HCT116 (cell line): ENCODE measurements around the gene INTS6L.
A peak's percentile ranks its signal among the peaks of the same experiment; 100 is the strongest.

Source experiments
- CEBPB ChIP-seq: IDR thresholded peaks from 2 replicates; pipeline ENCODE4 v1.6.1; 2012; ENCODE audit warnings: low read depth
- EGR1 ChIP-seq: IDR thresholded peaks from 2 replicates; pipeline ENCODE4 v1.6.1; 2012; ENCODE audit warnings: low read depth
- EZH2 ChIP-seq: fragments of 200-600 bp; sonication (generic); IDR thresholded peaks from 2 replicates; pipeline ENCODE4 v1.6.1; 2017; ENCODE audit warnings: antibody characterized with exemption, mixed run types
- JUND ChIP-seq: IDR thresholded peaks from 2 replicates; pipeline ENCODE4 v1.6.1; 2012
- POLR2A ChIP-seq: IDR thresholded peaks from 2 replicates; pipeline ENCODE4 v1.7.0; 2011; ENCODE audit warnings: borderline replicate concordance; ENCODE audit not compliant: insufficient read depth, insufficient read length; ENCODE audit errors: extremely low read depth
- POLR2AphosphoS5 ChIP-seq: IDR thresholded peaks from 2 replicates; pipeline ENCODE4 v1.6.1; 2011; ENCODE audit warnings: mild to moderate bottlenecking, low read depth, low read length, moderate library complexity
- RAD21 ChIP-seq: IDR thresholded peaks from 2 replicates; pipeline ENCODE4 v1.6.1; 2012; ENCODE audit warnings: low read depth, mild to moderate bottlenecking
- SP1 ChIP-seq: IDR thresholded peaks from 2 replicates; pipeline ENCODE4 v1.6.1; 2012; ENCODE audit warnings: low read depth
- YY1 ChIP-seq: IDR thresholded peaks from 2 replicates; pipeline ENCODE4 v1.6.1; 2011; ENCODE audit warnings: low read length, low read depth, moderate library complexity, mild to moderate bottlenecking; ENCODE audit not compliant: insufficient replicate concordance; ENCODE audit errors: extremely low read depth
- ZFX ChIP-seq: fragments of 450-650 bp; IDR thresholded peaks from 2 replicates; pipeline ENCODE4 v1.6.1; 2017
- ZNF274 ChIP-seq: fragments of 200-500 bp; sonication (Bioruptor generic); IDR thresholded peaks from 2 replicates; pipeline ENCODE4 v1.6.1; 2014; ENCODE audit warnings: mild to moderate bottlenecking, low read depth, low read length, inconsistent platforms
- TF ChIP-seq, protein P1 (sequence below), 3 experiments: fragments of 200-600 bp in 1 of 3; sonication (generic) in 1 of 3; IDR thresholded peaks in 2 of 3; conservative IDR thresholded peaks in 1 of 3; 2 replicates each; pipeline ENCODE4 v1.5.1; 2012 to 2017; ENCODE audit warnings: low read depth in 2 of 3, low read length in 2 of 3, antibody characterized with exemption in 1 of 3, borderline replicate concordance in 1 of 3, control low read depth in 1 of 3, mild to moderate bottlenecking in 1 of 3, mixed read lengths in 1 of 3, mixed run types in 1 of 3, moderate library complexity in 1 of 3; ENCODE audit not compliant: insufficient read depth in 1 of 3
- TF ChIP-seq, protein P2 (sequence below): IDR thresholded peaks from 2 replicates; pipeline ENCODE4 v1.6.1; 2012
- TF ChIP-seq, protein P3 (sequence below): IDR thresholded peaks from 2 replicates; pipeline ENCODE4 v1.6.1; 2011; ENCODE audit warnings: mild to moderate bottlenecking, low read length, moderate library complexity; ENCODE audit not compliant: insufficient replicate concordance; ENCODE audit errors: extremely low read depth

DNA sequence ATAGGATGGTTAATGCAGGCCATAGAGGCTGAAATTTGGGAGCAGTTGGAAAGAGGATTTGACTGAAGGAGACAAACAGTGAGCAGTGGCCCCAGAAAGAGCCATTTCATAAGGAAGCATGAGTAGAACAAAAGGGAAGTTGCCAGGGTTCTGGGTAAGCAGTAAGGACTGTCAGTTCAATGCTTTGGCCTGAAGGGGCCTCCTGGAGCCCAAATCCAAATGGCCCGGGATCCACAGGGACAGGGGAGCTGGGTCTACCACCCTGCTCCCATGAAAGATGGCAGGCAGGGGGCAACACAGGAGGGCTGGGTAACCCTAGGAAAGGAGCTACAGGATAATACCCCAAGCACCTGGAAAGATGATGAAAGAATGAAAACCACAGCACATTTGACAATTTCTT is 4.1 kb upstream of the INTS6L start:
- TF ChIP-seq POLR2A (no peak), ZFX (no peak), SP1 (no peak), YY1 (no peak), POLR2AphosphoS5 (no peak), EZH2 (no peak), CEBPB (no peak), ZNF274 (no peak), JUND (no peak), RAD21 (no peak), EGR1 (no peak)
- TF ChIP-seq, protein P1, sequence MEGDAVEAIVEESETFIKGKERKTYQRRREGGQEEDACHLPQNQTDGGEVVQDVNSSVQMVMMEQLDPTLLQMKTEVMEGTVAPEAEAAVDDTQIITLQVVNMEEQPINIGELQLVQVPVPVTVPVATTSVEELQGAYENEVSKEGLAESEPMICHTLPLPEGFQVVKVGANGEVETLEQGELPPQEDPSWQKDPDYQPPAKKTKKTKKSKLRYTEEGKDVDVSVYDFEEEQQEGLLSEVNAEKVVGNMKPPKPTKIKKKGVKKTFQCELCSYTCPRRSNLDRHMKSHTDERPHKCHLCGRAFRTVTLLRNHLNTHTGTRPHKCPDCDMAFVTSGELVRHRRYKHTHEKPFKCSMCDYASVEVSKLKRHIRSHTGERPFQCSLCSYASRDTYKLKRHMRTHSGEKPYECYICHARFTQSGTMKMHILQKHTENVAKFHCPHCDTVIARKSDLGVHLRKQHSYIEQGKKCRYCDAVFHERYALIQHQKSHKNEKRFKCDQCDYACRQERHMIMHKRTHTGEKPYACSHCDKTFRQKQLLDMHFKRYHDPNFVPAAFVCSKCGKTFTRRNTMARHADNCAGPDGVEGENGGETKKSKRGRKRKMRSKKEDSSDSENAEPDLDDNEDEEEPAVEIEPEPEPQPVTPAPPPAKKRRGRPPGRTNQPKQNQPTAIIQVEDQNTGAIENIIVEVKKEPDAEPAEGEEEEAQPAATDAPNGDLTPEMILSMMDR (IDR thresholded peaks at IDR 0.05 in 2 of 3, conservative IDR thresholded peaks at IDR 0.05 in 1 of 3; ENCODE audit: borderline replicate concordance in 1 of 3, insufficient read depth in 1 of 3, low read depth in 2 of 3, low read length in 2 of 3): peak in 2 of 3 experiments; percentile 19 to 23; a peak in 2 of 6 replicates
- TF ChIP-seq, protein P2, sequence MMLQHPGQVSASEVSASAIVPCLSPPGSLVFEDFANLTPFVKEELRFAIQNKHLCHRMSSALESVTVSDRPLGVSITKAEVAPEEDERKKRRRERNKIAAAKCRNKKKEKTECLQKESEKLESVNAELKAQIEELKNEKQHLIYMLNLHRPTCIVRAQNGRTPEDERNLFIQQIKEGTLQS: no peak
- TF ChIP-seq, protein P3, sequence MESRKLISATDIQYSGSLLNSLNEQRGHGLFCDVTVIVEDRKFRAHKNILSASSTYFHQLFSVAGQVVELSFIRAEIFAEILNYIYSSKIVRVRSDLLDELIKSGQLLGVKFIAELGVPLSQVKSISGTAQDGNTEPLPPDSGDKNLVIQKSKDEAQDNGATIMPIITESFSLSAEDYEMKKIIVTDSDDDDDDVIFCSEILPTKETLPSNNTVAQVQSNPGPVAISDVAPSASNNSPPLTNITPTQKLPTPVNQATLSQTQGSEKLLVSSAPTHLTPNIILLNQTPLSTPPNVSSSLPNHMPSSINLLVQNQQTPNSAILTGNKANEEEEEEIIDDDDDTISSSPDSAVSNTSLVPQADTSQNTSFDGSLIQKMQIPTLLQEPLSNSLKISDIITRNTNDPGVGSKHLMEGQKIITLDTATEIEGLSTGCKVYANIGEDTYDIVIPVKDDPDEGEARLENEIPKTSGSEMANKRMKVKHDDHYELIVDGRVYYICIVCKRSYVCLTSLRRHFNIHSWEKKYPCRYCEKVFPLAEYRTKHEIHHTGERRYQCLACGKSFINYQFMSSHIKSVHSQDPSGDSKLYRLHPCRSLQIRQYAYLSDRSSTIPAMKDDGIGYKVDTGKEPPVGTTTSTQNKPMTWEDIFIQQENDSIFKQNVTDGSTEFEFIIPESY: no peak
